ENCODE data around the gene C1orf198. TPM values are rescaled to one million over a fixed set of nuclear protein-coding genes. Genes with fewer than 3 reads are reported as not detected.

The C1orf198 gene
- total RNA-seq, 1 donor from 2014 or later = 54.5 TPM

GRCh38 chr1:230807561-230808280 is 60.6 kb downstream of the C1orf198 start:
- DNase-seq (ENCODE audit: low read depth) = no peak
- H3K4me3 ChIP-seq (ENCODE audit: low read depth, low read length) = no peak overlapping the region
- TF ChIP-seq CTCF (conservative IDR thresholded peaks at IDR 0.05; ENCODE audit: low read depth, low read length) = no peak

GRCh38 chr1:230807029-230807428 is 61.3 kb downstream of the C1orf198 start:
- no peak overlapping the region for H3K4me3 ChIP-seq (ENCODE audit: low read depth, low read length)
- no peak for TF ChIP-seq CTCF (conservative IDR thresholded peaks at IDR 0.05; ENCODE audit: low read depth, low read length)
- no peak for DNase-seq (ENCODE audit: low read depth)

- TF ChIP-seq CTCF (conservative IDR thresholded peaks at IDR 0.05; ENCODE audit: low read depth, low read length) = no peak
- no peak overlapping the region for H3K4me3 ChIP-seq (ENCODE audit: low read depth, low read length)
- DNase-seq (ENCODE audit: low read depth) = no peak
These were observed 61.8 kb downstream of the C1orf198 start for GRCh38 chr1:230806552-230806951.

- no peak for TF ChIP-seq CTCF (conservative IDR thresholded peaks at IDR 0.05; ENCODE audit: low read depth, low read length)
- no peak for DNase-seq (ENCODE audit: low read depth)
- H3K4me3 ChIP-seq (ENCODE audit: low read depth, low read length) = no peak overlapping the region
These were observed 63.9 kb downstream of the C1orf198 start for GRCh38 chr1:230804396-230804795.

- H3K4me3 ChIP-seq (ENCODE audit: low read depth, low read length) = no peak overlapping the region
- no peak for DNase-seq (ENCODE audit: low read depth)
- TF ChIP-seq CTCF (conservative IDR thresholded peaks at IDR 0.05; ENCODE audit: low read depth, low read length) = no peak
These were observed 67.2 kb downstream of the C1orf198 start for GRCh38 chr1:230800891-230801840.

GRCh38 chr1:230798491-230798890 is 69.8 kb downstream of the C1orf198 start:
- TF ChIP-seq CTCF (conservative IDR thresholded peaks at IDR 0.05; ENCODE audit: low read depth, low read length) = no peak
- H3K4me3 ChIP-seq (ENCODE audit: low read depth, low read length) = no peak overlapping the region
- DNase-seq (ENCODE audit: low read depth) = no peak

All from epithelial cell of proximal tubule (primary cell).